Spleen (tissue), 7 donors: Measurements from ENCODE around the gene ANKRD13B.

Experiments used
- POLR2A ChIP-seq, 3 donors: fragments of 450-650 bp; IDR thresholded peaks; one replicate each; pipeline ENCODE4 v1.5.1; 2017; ENCODE audit warnings: antibody characterized with exemption in 3 of 3, mild to moderate bottlenecking in 1 of 3
- TF ChIP-seq, protein P1 (sequence below), 11 experiments: fragments of 200-600 bp in 7 of 11; fragments of 450-650 bp in 4 of 11; sonication (generic) in 4 of 11; IDR thresholded peaks in 8 of 11; conservative IDR thresholded peaks in 3 of 11; 1 replicate in 7 of 11; 2 replicates in 4 of 11; pipeline versions ENCODE4 v1.4.0 to v1.8.0; 2016 to 2021; ENCODE audit warnings: antibody characterized with exemption in 11 of 11, inconsistent platforms in 4 of 11, mild to moderate bottlenecking in 1 of 11
- donor health status: DM: no; HTN: no; CAD: no; lungs with moderate emphysema.
- donor health status: DM: no; HTN: no; CAD: no.
- donor health status: DM: no; HTN: no; CAD: no.

DNA sequence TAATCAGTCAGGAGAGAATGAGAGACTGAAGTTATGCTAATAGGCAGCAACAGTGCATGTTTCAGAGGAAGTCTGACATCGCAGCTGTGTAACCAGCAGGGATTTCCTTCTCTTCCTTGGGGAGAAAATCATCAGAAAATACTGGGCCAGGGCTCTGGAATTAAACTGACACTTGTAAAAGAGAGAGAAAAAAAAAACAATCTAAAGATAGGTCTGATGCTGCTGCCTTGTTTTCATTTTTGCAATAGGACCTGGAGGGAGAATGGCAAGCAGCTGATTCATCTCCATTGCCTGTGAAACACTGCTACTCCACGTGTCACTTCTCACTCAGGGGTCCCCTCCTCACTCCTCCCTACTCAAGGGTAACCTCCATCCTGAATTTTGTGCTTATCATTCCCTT is 47.5 kb downstream of the ANKRD13B start:
- TF ChIP-seq, protein P1, sequence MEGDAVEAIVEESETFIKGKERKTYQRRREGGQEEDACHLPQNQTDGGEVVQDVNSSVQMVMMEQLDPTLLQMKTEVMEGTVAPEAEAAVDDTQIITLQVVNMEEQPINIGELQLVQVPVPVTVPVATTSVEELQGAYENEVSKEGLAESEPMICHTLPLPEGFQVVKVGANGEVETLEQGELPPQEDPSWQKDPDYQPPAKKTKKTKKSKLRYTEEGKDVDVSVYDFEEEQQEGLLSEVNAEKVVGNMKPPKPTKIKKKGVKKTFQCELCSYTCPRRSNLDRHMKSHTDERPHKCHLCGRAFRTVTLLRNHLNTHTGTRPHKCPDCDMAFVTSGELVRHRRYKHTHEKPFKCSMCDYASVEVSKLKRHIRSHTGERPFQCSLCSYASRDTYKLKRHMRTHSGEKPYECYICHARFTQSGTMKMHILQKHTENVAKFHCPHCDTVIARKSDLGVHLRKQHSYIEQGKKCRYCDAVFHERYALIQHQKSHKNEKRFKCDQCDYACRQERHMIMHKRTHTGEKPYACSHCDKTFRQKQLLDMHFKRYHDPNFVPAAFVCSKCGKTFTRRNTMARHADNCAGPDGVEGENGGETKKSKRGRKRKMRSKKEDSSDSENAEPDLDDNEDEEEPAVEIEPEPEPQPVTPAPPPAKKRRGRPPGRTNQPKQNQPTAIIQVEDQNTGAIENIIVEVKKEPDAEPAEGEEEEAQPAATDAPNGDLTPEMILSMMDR (IDR thresholded peaks at IDR 0.05 in 8 of 11, conservative IDR thresholded peaks at IDR 0.05 in 3 of 11), result no peak
- TF ChIP-seq POLR2A (IDR thresholded peaks at IDR 0.05), result no peak
